ENCODE data around the gene KDM2A.
"Not testable (repeated sequence)": the region's sequence is repeated elsewhere in the genome, so short reads cannot be mapped to it uniquely, and the experiment has no call there.

KDM2A gene

GRCh38 chr11:67230886-67231285 lies 111.8 kb downstream of the KDM2A start:
- TF ChIP-seq CTCF (IDR thresholded peaks at IDR 0.05; ENCODE audit: low read depth, low read length), result no peak

GRCh38 chr11:67233584-67234190 lies 114.6 kb downstream of the KDM2A start:
- no peak for DNase-seq (ENCODE audit: extremely low read depth, low read depth)
- TF ChIP-seq CTCF (IDR thresholded peaks at IDR 0.05; ENCODE audit: low read depth, low read length), result no peak

More at GRCh38 chr11:67230886-67231285, 111.8 kb downstream of the KDM2A start:
- no peak for DNase-seq (ENCODE audit: extremely low read depth, low read depth)

GRCh38 chr11:67234571-67234970 lies 115.5 kb downstream of the KDM2A start:
- DNase-seq (ENCODE audit: extremely low read depth, low read depth), result not testable (repeated sequence)

DNA sequence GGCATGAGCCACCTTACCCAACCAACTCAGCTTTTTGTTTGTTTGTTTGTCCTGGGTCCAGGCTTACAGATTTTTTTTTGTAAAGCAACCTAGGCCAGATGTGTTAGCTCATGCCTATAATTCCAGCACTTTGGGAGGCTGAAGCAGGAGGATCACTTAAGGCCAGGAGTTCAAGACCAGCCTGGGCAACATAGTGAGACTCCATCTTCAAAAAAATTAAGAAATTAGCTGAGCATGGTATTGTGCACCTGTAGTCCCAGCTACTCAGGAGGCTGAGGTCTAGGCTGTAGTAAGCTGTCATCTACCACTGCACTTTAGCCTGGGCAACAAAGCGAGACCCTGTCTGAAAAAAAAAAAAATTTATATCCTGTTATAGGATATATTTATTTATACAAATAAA lies 118.5 kb downstream of the KDM2A start:
- DNase-seq (ENCODE audit: extremely low read depth, low read depth), result no peak
- no peak for TF ChIP-seq CTCF (IDR thresholded peaks at IDR 0.05; ENCODE audit: low read depth, low read length)

GRCh38 chr11:67238894-67239782 lies 120.1 kb downstream of the KDM2A start:
- DNase-seq (ENCODE audit: extremely low read depth, low read depth), result no peak
- TF ChIP-seq CTCF (IDR thresholded peaks at IDR 0.05; ENCODE audit: low read depth, low read length), result no peak

DNA sequence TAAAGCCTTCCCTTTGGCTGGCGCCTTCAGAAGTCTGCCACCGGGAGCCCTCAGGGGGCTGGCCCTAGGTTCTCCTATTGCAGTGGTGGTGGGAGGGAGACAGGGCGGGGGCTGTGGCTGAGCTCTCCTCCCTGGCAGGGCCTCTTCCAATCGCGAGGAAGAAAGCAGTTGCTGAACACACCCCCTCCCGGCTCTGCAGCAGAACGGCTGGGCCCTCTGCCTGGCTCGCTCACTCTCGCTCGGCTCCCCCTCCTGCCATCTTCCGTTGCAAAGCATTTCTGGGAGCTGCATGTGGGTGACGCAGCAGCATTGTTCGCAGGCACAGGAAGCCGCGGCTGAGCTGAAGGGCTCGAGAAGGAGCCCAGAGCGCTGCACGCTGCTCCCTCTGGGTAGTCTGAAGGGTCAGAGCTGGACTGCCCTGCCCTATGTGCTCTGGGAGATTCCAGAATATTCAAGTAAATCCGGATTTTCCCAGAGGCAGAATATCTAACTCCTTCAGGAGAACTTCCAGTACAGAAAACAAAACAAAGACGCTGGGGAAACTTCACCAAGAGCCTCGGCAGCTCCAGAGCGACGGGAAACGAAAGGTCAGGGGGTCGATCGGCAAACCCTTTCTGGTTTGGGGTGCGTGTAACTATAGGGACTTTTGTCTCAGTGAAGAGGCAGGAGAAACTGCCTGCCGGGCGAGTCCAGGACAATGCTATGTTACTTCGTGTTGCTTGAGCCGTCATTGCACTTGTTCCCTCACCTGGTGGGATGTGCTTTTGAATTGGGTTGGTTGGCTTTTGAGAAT lies 120.9 kb downstream of the KDM2A start:
- TF ChIP-seq CTCF (IDR thresholded peaks at IDR 0.05; ENCODE audit: low read depth, low read length), result no peak; the same call in 1 of the 2 replicates
- peak; percentile 97 for DNase-seq (ENCODE audit: extremely low read depth, low read depth)

- DNase-seq (ENCODE audit: extremely low read depth, low read depth), result peak; percentile 51
- no peak for TF ChIP-seq CTCF (IDR thresholded peaks at IDR 0.05; ENCODE audit: low read depth, low read length)
Measured at GRCh38 chr11:67240576-67241389, 121.7 kb downstream of the KDM2A start.

Data from AG09319 (cell line).